Right lobe of liver (tissue), 6 donors: Measurements from ENCODE around the gene SIK2. TPM values are rescaled to one million over a fixed set of nuclear protein-coding genes. Genes with fewer than 3 reads are reported as not detected.

Source experiments
- ATAC-seq, 4 donors: fragments of 200-7000 bp; cut with Tn5 transposase; one replicate each; pipeline ENCODE4 v1.9.1; 2020; ENCODE audit warnings: mild to moderate bottlenecking in 4 of 4, moderate library complexity in 4 of 4
- DNase-seq, 3 donors: peaks; one replicate each; pipeline ENCODE4 v3.0.0-alpha.2; 2020
- H3K27ac ChIP-seq, 3 donors: fragments of 200-600 bp; one replicate each; pipeline ENCODE4 v1.8.0; 2022
- H3K27me3 ChIP-seq, 2 donors: fragments of 200-600 bp; one replicate each; pipeline ENCODE4 v1.8.0; 2022
- H3K36me3 ChIP-seq, 4 donors: fragments of 200-600 bp; sonication (generic) in 1 of 4; one replicate each; pipeline versions ENCODE4 v1.5.1 to v1.8.0; 2017 to 2022; ENCODE audit warnings: control low read depth in 1 of 4
- H3K4me1 ChIP-seq, 4 donors: fragments of 200-600 bp; sonication (generic) in 1 of 4; one replicate each; pipeline versions ENCODE4 v1.5.1 to v1.8.0; 2017 to 2022; ENCODE audit warnings: control low read depth in 1 of 4
- H3K4me3 ChIP-seq, 3 donors: fragments of 200-600 bp; one replicate each; pipeline ENCODE4 v1.8.0; 2022
- H3K9me3 ChIP-seq, 4 donors: fragments of 200-600 bp; sonication (generic) in 1 of 4; one replicate each; pipeline versions ENCODE4 v1.5.1 to v1.8.0; 2017 to 2022; ENCODE audit warnings: control low read depth in 1 of 4
- CTCF ChIP-seq, 4 donors: fragments of 200-600 bp in 3 of 4; fragments of 450-650 bp in 1 of 4; IDR thresholded peaks; one replicate each; pipeline versions ENCODE4 v1.5.1 to v1.8.0; 2016 to 2022; ENCODE audit warnings: antibody characterized with exemption in 4 of 4, mild to moderate bottlenecking in 2 of 4
- POLR2A ChIP-seq: fragments of 450-650 bp; IDR thresholded peaks from one replicate; pipeline ENCODE4 v1.6.1; 2017; ENCODE audit warnings: antibody characterized with exemption, mild to moderate bottlenecking
- WGBS: methylation state at CpG from one replicate; pipeline ENCODE4 v1.1.6; 2018; ENCODE audit warnings: low coverage, low lambda C conversion rate; ENCODE audit not compliant: insufficient coverage; ENCODE audit errors: missing lambda C conversion rate; 5-methylcytosine and 5-hydroxymethylcytosine counted together
- intact Hi-C, 2 donors: fragments of 100-400 bp; cut with DNase I; formaldehyde crosslinking; loops; one replicate each; pipeline versions ENCODE4 v1.11.2 to v1.14.1; 2022
- total RNA-seq, 6 experiments: library from RNA; depleted of rRNA in 2 of 6; stranded (reverse); fragments of >200 nt in 2 of 6; fragmentation: NEBNext Ultra II Directional in 3 of 6; extraction: Animal tissue kit (Norgen Biotek cat#: 25700) in 3 of 6; gene quantifications; one replicate each; pipeline versions ENCODE4 v1.1.0 to v1.2.4, GENCODE V29; 2016 to 2023
- donor health status: DM: no; HTN: yes; CAD: no.
- donor health status: DM: no; HTN: no; CAD: no.
- donor health status: DM: no; HTN: no; CAD: no.
- donor health status: DM: no; HTN: yes; CAD: no.
- donor health status: DM: no; HTN: yes; CAD: no.

The SIK2 gene
- total RNA-seq, 6 experiments from 2014 or later, result 15.4 to 39.5 (median 26.4) TPM

DNA sequence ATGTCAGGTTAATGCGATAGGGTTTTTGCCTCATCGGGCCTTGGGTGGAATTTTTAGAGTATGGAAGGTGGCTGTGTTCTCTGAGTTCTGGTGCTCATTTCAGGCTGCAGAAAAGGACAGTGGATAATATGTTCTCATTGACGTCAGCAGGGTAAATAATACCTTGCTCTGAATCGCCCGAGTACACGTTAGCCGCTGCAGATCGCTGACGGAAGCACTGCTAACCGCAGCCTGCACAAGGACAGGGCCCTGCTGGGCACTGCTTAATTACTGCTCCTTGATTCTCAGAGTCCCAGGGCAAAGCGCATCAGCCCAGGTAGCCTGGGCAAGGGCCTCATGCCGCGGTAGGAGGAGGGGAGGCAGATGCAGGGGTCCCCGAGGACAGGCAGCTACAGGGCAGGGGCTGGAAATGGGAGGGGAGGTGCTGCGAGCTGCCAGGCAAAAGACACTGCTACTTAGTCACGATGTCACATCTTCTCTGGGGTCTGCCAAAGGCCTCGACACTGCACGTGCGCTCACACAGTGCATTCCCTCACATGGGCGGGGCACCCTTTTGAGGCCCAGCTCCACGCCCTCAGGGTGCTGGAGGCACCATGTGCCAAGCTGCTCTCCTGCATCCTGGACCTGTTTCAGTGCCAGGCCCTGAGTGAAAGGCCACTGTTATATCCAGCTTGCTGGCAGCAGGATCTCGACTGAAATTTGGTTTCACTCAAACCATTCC lies 128.8 kb downstream of the SIK2 start:
- intact Hi-C loops, result no loop called here
- Histone ChIP-seq H3K27ac (peak overlapping the region; percentile 93 to 99 (median 99)), H3K4me1 (peaks cover 2 to 75% (median 26%) of the 10 kb centered on the region in 4 donors), H3K9me3 (no peaks in the 10 kb centered on the region), H3K36me3 (no peaks in the 10 kb centered on the region), H3K4me3 (peak overlapping the region in 1 of 3 donors; percentile 10), H3K27me3 (no peaks in the 10 kb centered on the region)
- TF ChIP-seq CTCF (IDR thresholded peaks at IDR 0.05) (no peak), POLR2A (peak; percentile 85)
- 30% methylated on average over 15 of the region's 22 CpGs for WGBS
- DNase-seq (peak; percentile 76 to 92 (median 91)), ATAC-seq (peak; percentile 40 to 55 (median 50))

- no peak for TF ChIP-seq CTCF (IDR thresholded peaks at IDR 0.05)
- no peak for TF ChIP-seq POLR2A
- Histone ChIP-seq H3K4me3 (no peak overlapping the region), H3K27me3 (no peaks in the 10 kb centered on the region), H3K4me1 (peaks cover 2 to 78% (median 29%) of the 10 kb centered on the region in 4 donors), H3K27ac (peak overlapping the region; percentile 93 to 99 (median 99)), H3K36me3 (no peaks in the 10 kb centered on the region), H3K9me3 (no peaks in the 10 kb centered on the region)
- no peak for DNase-seq
- ATAC-seq, result no peak
- WGBS, result 92% methylated on average over 2 of the region's 5 CpGs
- intact Hi-C loops, result no loop called here
Measured at GRCh38 chr11:111731821-111732220, 129.6 kb downstream of the SIK2 start.

GRCh38 chr11:111733016-111733415 lies 130.8 kb downstream of the SIK2 start:
- WGBS, result 47% methylated on average over 5 of the region's 7 CpGs
- no peaks in the 10 kb centered on the region for H3K9me3 ChIP-seq
- ATAC-seq (peak in 1 of 4 donors; percentile 8), DNase-seq (peak in 2 of 3 donors; percentile 51 to 54)
- H3K36me3 ChIP-seq, result no peaks in the 10 kb centered on the region
- peaks cover 8 to 83% (median 38%) of the 10 kb centered on the region in 4 donors for H3K4me1 ChIP-seq
- intact Hi-C loops, result no loop called here
- TF ChIP-seq POLR2A (no peak), CTCF (IDR thresholded peaks at IDR 0.05) (no peak)
- peak overlapping the region; percentile 93 to 99 (median 99) for H3K27ac ChIP-seq
- no peak overlapping the region for H3K4me3 ChIP-seq
- H3K27me3 ChIP-seq, result no peaks in the 10 kb centered on the region

DNA sequence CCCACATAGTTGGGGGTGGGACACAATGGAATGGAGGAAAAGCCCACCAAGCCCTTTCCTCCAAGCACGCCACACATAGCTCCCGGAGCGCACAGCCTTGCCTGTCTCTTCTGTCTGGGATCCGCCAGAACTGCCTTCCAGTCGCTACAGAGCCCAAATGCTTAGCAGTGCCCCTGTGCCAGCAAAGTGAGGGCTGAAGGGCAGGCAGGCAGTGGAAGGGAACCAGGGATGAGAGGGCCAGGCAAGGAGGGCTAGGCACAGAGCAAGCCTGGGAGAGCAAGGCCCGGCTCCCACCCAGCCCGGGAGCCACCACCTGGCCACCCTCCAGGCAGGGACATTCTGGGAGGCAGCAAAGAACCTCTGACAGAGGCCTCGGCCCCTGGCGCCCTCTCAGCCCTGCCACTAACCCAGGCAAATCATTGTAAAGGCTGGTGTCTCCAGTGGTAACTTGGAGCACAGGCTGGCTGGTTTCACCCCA lies 131.4 kb downstream of the SIK2 start:
- H3K36me3 ChIP-seq, result no peaks in the 10 kb centered on the region
- peak in 1 of 4 donors; percentile 1 for ATAC-seq
- H3K27ac ChIP-seq, result peak overlapping the region; percentile 93 to 99 (median 99)
- WGBS, result 29% methylated on average over 3 of the region's 9 CpGs
- peaks cover 8 to 84% (median 39%) of the 10 kb centered on the region in 4 donors for H3K4me1 ChIP-seq
- no peaks in the 10 kb centered on the region for H3K27me3 ChIP-seq
- no peak for TF ChIP-seq CTCF (IDR thresholded peaks at IDR 0.05)
- no peak for TF ChIP-seq POLR2A
- intact Hi-C loops, result no loop called here
- no peaks in the 10 kb centered on the region for H3K9me3 ChIP-seq
- H3K4me3 ChIP-seq, result no peak overlapping the region
- peak in 2 of 3 donors; percentile 42 to 60 for DNase-seq
